IPS-15b (cell line): Measurements from ENCODE around the gene STH.

Experiments used
- H3K27me3 ChIP-seq: one replicate; pipeline ENCODE4 v1.6.1; 2013; ENCODE audit warnings: low read length; ENCODE audit not compliant: control insufficient read depth, insufficient read depth
- H3K36me3 ChIP-seq: one replicate; pipeline ENCODE4 v1.6.1; 2013; ENCODE audit warnings: low read length; ENCODE audit not compliant: control insufficient read depth, insufficient read depth
- H3K4me1 ChIP-seq: one replicate; pipeline ENCODE4 v1.6.1; 2013; ENCODE audit warnings: mild to moderate bottlenecking, low read length; ENCODE audit not compliant: control insufficient read depth, insufficient read depth
- H3K4me3 ChIP-seq: one replicate; pipeline ENCODE4 v1.5.1; 2013; ENCODE audit warnings: low read depth, low read length
- H3K9ac ChIP-seq: one replicate; pipeline ENCODE4 v1.6.1; 2013; ENCODE audit warnings: low read depth, mild to moderate bottlenecking, low read length
- H3K9me3 ChIP-seq: one replicate; pipeline ENCODE4 v1.6.1; 2013; ENCODE audit warnings: mild to moderate bottlenecking, low read length; ENCODE audit not compliant: control insufficient read depth, insufficient read depth

STH gene

GRCh38 chr17:45958994-45959665, 39.9 kb upstream of the STH start:
- Histone ChIP-seq H3K4me3 (no peak overlapping the region), H3K4me1 (no peaks in the 10 kb centered on the region), H3K9ac (no peak overlapping the region), H3K9me3 (no peaks in the 10 kb centered on the region), H3K27me3 (no peaks in the 10 kb centered on the region), H3K36me3 (no peaks in the 10 kb centered on the region)

- Histone ChIP-seq H3K9me3 (no peaks in the 10 kb centered on the region), H3K4me1 (no peaks in the 10 kb centered on the region), H3K9ac (no peak overlapping the region), H3K36me3 (no peaks in the 10 kb centered on the region), H3K27me3 (no peaks in the 10 kb centered on the region), H3K4me3 (no peak overlapping the region)
Observed at GRCh38 chr17:45960311-45960710, 38.7 kb upstream of the STH start.

- Histone ChIP-seq H3K36me3 (no peaks in the 10 kb centered on the region), H3K9ac (no peak overlapping the region), H3K4me1 (no peaks in the 10 kb centered on the region), H3K4me3 (no peak overlapping the region), H3K9me3 (no peaks in the 10 kb centered on the region), H3K27me3 (no peaks in the 10 kb centered on the region)
Observed at GRCh38 chr17:45961206-45961605, 37.8 kb upstream of the STH start.

- H3K9me3 ChIP-seq = no peaks in the 10 kb centered on the region
- H3K27me3 ChIP-seq = no peaks in the 10 kb centered on the region
- H3K4me1 ChIP-seq = no peaks in the 10 kb centered on the region
- H3K9ac ChIP-seq = no peak overlapping the region
- H3K4me3 ChIP-seq = no peak overlapping the region
- no peaks in the 10 kb centered on the region for H3K36me3 ChIP-seq
Observed at GRCh38 chr17:45962221-45962972, 36.7 kb upstream of the STH start.

- H3K27me3 ChIP-seq = no peaks in the 10 kb centered on the region
- no peak overlapping the region for H3K9ac ChIP-seq
- no peaks in the 10 kb centered on the region for H3K9me3 ChIP-seq
- no peak overlapping the region for H3K4me3 ChIP-seq
- no peaks in the 10 kb centered on the region for H3K4me1 ChIP-seq
- H3K36me3 ChIP-seq = no peaks in the 10 kb centered on the region
Observed at GRCh38 chr17:45963283-45963682, 35.8 kb upstream of the STH start.

GRCh38 chr17:45963889-45964288, 35.2 kb upstream of the STH start:
- Histone ChIP-seq H3K27me3 (no peaks in the 10 kb centered on the region), H3K9ac (no peak overlapping the region), H3K4me3 (no peak overlapping the region), H3K4me1 (no peaks in the 10 kb centered on the region), H3K9me3 (no peaks in the 10 kb centered on the region), H3K36me3 (no peaks in the 10 kb centered on the region)

- Histone ChIP-seq H3K36me3 (no peaks in the 10 kb centered on the region), H3K9me3 (no peaks in the 10 kb centered on the region), H3K4me3 (no peak overlapping the region), H3K9ac (no peak overlapping the region), H3K27me3 (no peaks in the 10 kb centered on the region), H3K4me1 (no peaks in the 10 kb centered on the region)
Observed at GRCh38 chr17:45964634-45965033, 34.4 kb upstream of the STH start.

- no peak overlapping the region for H3K9ac ChIP-seq
- H3K4me3 ChIP-seq = no peak overlapping the region
- no peaks in the 10 kb centered on the region for H3K27me3 ChIP-seq
- no peaks in the 10 kb centered on the region for H3K4me1 ChIP-seq
- H3K9me3 ChIP-seq = no peaks in the 10 kb centered on the region
- no peaks in the 10 kb centered on the region for H3K36me3 ChIP-seq
Observed at GRCh38 chr17:45965812-45966211, 33.2 kb upstream of the STH start.

GRCh38 chr17:45966606-45967280, 32.3 kb upstream of the STH start:
- H3K9me3 ChIP-seq = no peaks in the 10 kb centered on the region
- no peak overlapping the region for H3K9ac ChIP-seq
- H3K36me3 ChIP-seq = no peaks in the 10 kb centered on the region
- no peak overlapping the region for H3K4me3 ChIP-seq
- H3K27me3 ChIP-seq = no peaks in the 10 kb centered on the region
- H3K4me1 ChIP-seq = no peaks in the 10 kb centered on the region

GRCh38 chr17:45967378-45967777, 31.7 kb upstream of the STH start:
- H3K9ac ChIP-seq = no peak overlapping the region
- no peak overlapping the region for H3K4me3 ChIP-seq
- H3K36me3 ChIP-seq = no peaks in the 10 kb centered on the region
- no peaks in the 10 kb centered on the region for H3K4me1 ChIP-seq
- no peaks in the 10 kb centered on the region for H3K9me3 ChIP-seq
- H3K27me3 ChIP-seq = peaks cover 3% of the 10 kb centered on the region

GRCh38 chr17:45968732-45969131, 30.3 kb upstream of the STH start:
- H3K9ac ChIP-seq = no peak overlapping the region
- no peaks in the 10 kb centered on the region for H3K9me3 ChIP-seq
- no peaks in the 10 kb centered on the region for H3K4me1 ChIP-seq
- H3K27me3 ChIP-seq = peaks cover 3% of the 10 kb centered on the region
- H3K36me3 ChIP-seq = no peaks in the 10 kb centered on the region
- H3K4me3 ChIP-seq = no peak overlapping the region

GRCh38 chr17:45969726-45970125, 29.3 kb upstream of the STH start:
- no peak overlapping the region for H3K9ac ChIP-seq
- H3K36me3 ChIP-seq = no peaks in the 10 kb centered on the region
- no peak overlapping the region for H3K4me3 ChIP-seq
- no peaks in the 10 kb centered on the region for H3K4me1 ChIP-seq
- H3K9me3 ChIP-seq = no peaks in the 10 kb centered on the region
- peaks cover 3% of the 10 kb centered on the region for H3K27me3 ChIP-seq
